A549 treated with dexamethasone at 1 μM for 4 hours (cell line): ENCODE data around the gene DDX54. TPM values are rescaled to one million over a fixed set of nuclear protein-coding genes. Genes with fewer than 3 reads are reported as not detected.

Experiments used
- total RNA-seq: library from RNA; stranded (reverse); fragments of 200-300 nt; extraction: Qiagen RNA extraction; gene quantifications from 5 replicates; pipeline ENCODE4 v1.2.3, GENCODE V29; 2022

DDX54 gene
- total RNA-seq, result 47.3 to 86.4 TPM (median 79.0 TPM) in 5 replicates

GRCh38 chr12:113185180-113186032 lies at the start of gene DDX54, which contains the start of gene RITA1:
DDX54 (minus strand) TSS chr12:113185478; CDS start chr12:113185451, 27 bp downstream.
RITA1 (plus strand) TSS chr12:113185721; CDS start chr12:113186747, 1,026 bp downstream.

GRCh38 chr12:113221181-113221996 lies 36.1 kb upstream of the DDX54 start, which contains the start of gene TPCN1:
TPCN1 (plus strand) TSS chr12:113221464; CDS start chr12:113226853, 5,389 bp downstream.

GRCh38 chr12:113149361-113150150 lies 35.7 kb downstream of the DDX54 start, which contains the start of gene CFAP73:
CFAP73 (plus strand) TSS chr12:113149724; CDS start chr12:113149858, 134 bp downstream.

GRCh38 chr12:113135178-113136127 lies 49.8 kb downstream of the DDX54 start, which contains the start of gene RASAL1:
RASAL1 (minus strand) TSS chr12:113135761; CDS start chr12:113135462, 299 bp downstream.

Other genes with a start within 250 kb of the DDX54 start
- 18.5 to 27.2 TPM (median 26.1 TPM) in 5 replicates for gene OAS3, start 247.0 kb downstream of the DDX54 start, total RNA-seq
- 0.08 to 0.26 TPM (median 0.18 TPM) in 5 replicates for gene OAS2, start 207.0 kb downstream of the DDX54 start, total RNA-seq
- gene DTX1, start 128.7 kb downstream of the DDX54 start, total RNA-seq, result 0.26 to 0.66 TPM (median 0.48 TPM) in 5 replicates
- 0.17 to 0.32 TPM (median 0.27 TPM) in 5 replicates for gene RASAL1, start 49.7 kb downstream of the DDX54 start, total RNA-seq
- gene CFAP73, start 35.8 kb downstream of the DDX54 start, total RNA-seq, result 0.09 to 0.14 TPM (median 0.11 TPM) in 3 of 5 replicates, not detected in the others
- gene RITA1, start 243 bp upstream of the DDX54 start, total RNA-seq, result 23.2 to 33.1 TPM (median 32.7 TPM) in 5 replicates
- 13.2 to 21.3 TPM (median 19.8 TPM) in 5 replicates for gene TPCN1, start 36.0 kb upstream of the DDX54 start, total RNA-seq
- 7.1 to 10.5 TPM (median 9.6 TPM) in 5 replicates for gene SLC8B1, start 149.6 kb upstream of the DDX54 start, total RNA-seq
- 25.4 to 46.6 TPM (median 43.2 TPM) in 5 replicates for gene PLBD2, start 173.1 kb upstream of the DDX54 start, total RNA-seq
- gene SDS, start 218.4 kb upstream of the DDX54 start, total RNA-seq, result 0.31 to 1.9 TPM (median 1.7 TPM) in 5 replicates
- gene SDSL, start 236.9 kb upstream of the DDX54 start, total RNA-seq, result 22.3 to 26.3 TPM (median 24.0 TPM) in 5 replicates